ENCODE data around the gene TCF7L1.

- TF ChIP-seq POLR2A (IDR thresholded peaks at IDR 0.05) (no peak), CTCF (IDR thresholded peaks at IDR 0.05) (no peak)
Observed at GRCh38 chr2:85180322-85181133, 47.3 kb downstream of the TCF7L1 start.
